K562 (cell line): Measurements from ENCODE around the gene ZNF385C. TPM values are rescaled to one million over a fixed set of nuclear protein-coding genes. Genes with fewer than 3 reads are reported as not detected.

Experiments
- ARID2 ChIP-seq: fragments of 450-650 bp; IDR thresholded peaks from 2 replicates; pipeline ENCODE4 v1.6.1; 2017; ENCODE audit warnings: antibody characterized with exemption, mild to moderate bottlenecking
- CAMTA2 ChIP-seq: fragments of 250-450 bp; sonication (Bioruptor Pico); conservative IDR thresholded peaks from 2 replicates; pipeline ENCODE4 v1.5.1; 2022
- E2F8 ChIP-seq: fragments of 450-650 bp; IDR thresholded peaks from 2 replicates; pipeline ENCODE4 v1.7.1; 2018; ENCODE audit warnings: mild to moderate bottlenecking, low read depth; ENCODE audit not compliant: partially characterized antibody
- MAFF ChIP-seq: IDR thresholded peaks from 2 replicates; pipeline ENCODE4 v1.6.1; 2012; ENCODE audit warnings: low read length, improper control_type of control experiment
- MITF ChIP-seq: IDR thresholded peaks from 2 replicates; pipeline ENCODE4 v1.6.1; 2014; ENCODE audit warnings: antibody characterized with exemption
- MNT ChIP-seq, 2 experiments: fragments of 450-650 bp; conservative IDR thresholded peaks; 2 replicates each; pipeline ENCODE4 v1.6.1; 2017; ENCODE audit warnings: mild to moderate bottlenecking in 2 of 2, moderate library complexity in 2 of 2
- SOX6 ChIP-seq: fragments of 450-650 bp; IDR thresholded peaks from 2 replicates; pipeline ENCODE4 v1.6.1; 2014; ENCODE audit warnings: mild to moderate bottlenecking
- TAF15 ChIP-seq: fragments of 200-400 bp; formaldehyde crosslinking; IDR thresholded peaks from 2 replicates; pipeline ENCODE4 v1.6.1; 2017; ENCODE audit warnings: mild to moderate bottlenecking, low read depth, low read length, moderate library complexity
- ZNF311 ChIP-seq: fragments of 250-450 bp; sonication (Bioruptor Pico); IDR thresholded peaks from 2 replicates; pipeline ENCODE4 v1.4.0; 2020; ENCODE audit warnings: mild to moderate bottlenecking, moderate library complexity
- ZNF589 ChIP-seq: fragments of 200-800 bp; sonication (Bioruptor generic); IDR thresholded peaks from 2 replicates; pipeline ENCODE4 v1.6.1; 2016; ENCODE audit warnings: low read depth, missing genetic modification characterization, missing compliant biosample characterization
- ZNF609 ChIP-seq: sonication (generic); formaldehyde crosslinking; IDR thresholded peaks from 2 replicates; pipeline ENCODE4 v1.8.1; 2023; ENCODE audit warnings: missing genetic modification reagents, mild to moderate bottlenecking, borderline replicate concordance
- polyA plus RNA-seq, 8 experiments: library from polyadenylated mRNA; depleted of rRNA in 4 of 8; stranded (reverse) in 5 of 8; unstranded in 3 of 8; fragments of >200 nt; fragmentation: Nextera tagmentation in 2 of 8; fragmentation: Illumina TruSeq in 1 of 8; extraction: Ambion mirVana in 2 of 8; extraction: Trizol in 1 of 8; gene quantifications; 2 replicates each; pipeline versions ENCODE4 v1.2.1 to v1.2.3, GENCODE V29; 2011 to 2014; ENCODE audit warnings: inconsistent platforms in 1 of 8, missing spikeins in 1 of 8
- total RNA-seq, 7 experiments: library from RNA; depleted of rRNA in 6 of 7; stranded (reverse); fragments of >200 nt in 6 of 7; fragmentation: Illumina TruSeq in 2 of 7; extraction: Trizol in 2 of 7; gene quantifications; 2 replicates each; pipeline versions ENCODE4 v1.2.1 to v1.2.3, GENCODE V29; 2011 to 2021; ENCODE audit warnings: low replicate concordance in 1 of 7

ZNF385C gene
- total and polyA plus RNA-seq, 9 of the 15 experiments (the other 6 are each of a cell fraction or from before 2014, with no cell fraction given), result 0.03 to 0.35 (median 0.18) TPM; not detected in 1

GRCh38 chr17:42016941-42017865, 81.1 kb downstream of the ZNF385C start, which contains the start of gene DNAJC7 (continued):
- TF ChIP-seq MNT (conservative IDR thresholded peaks at IDR 0.05) (peak; percentile 51 to 82; a peak in 3 of 4 replicates), E2F8 (peak; percentile 35), CAMTA2 (CRISPR knock-in tag) (no peak), ZNF311 (CRISPR knock-in tag) (no peak), ZNF609 (CRISPR knock-in tag) (no peak), MAFF (no peak), ARID2 (no peak), TAF15 (no peak), MITF (no peak), ZNF589 (CRISPR knock-in tag) (no peak), SOX6 (peak; percentile 54)
